ENCODE results near the gene SYT14.
A peak's percentile ranks its signal among the peaks of the same experiment; 100 is the strongest.

Gene SYT14

DNA sequence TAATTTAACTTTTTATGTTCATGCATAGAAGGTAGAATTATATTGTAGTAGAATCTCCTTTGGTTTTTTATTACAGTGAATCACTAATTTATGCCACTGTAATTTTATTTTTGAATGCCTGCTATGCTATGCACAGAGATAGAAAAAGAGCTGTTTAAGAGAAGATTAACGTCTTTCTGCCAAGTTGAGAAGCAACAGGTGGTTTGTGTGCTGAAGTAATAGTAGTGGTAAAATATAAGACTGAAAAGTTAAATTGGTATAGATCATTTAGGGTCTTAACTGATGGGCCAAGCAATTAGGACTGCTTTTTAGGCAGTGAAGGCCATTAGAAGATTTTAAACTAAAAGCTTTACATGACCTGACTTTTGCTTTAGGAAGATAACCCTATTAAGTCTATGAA is 115.1 kb downstream of the SYT14 start:
- TF ChIP-seq GATA3 (IDR thresholded peaks at IDR 0.05; ENCODE audit: low read depth, low read length) = no peak
- no peak for TF ChIP-seq GATA2 (IDR thresholded peaks at IDR 0.05; ENCODE audit: low read depth, low read length)

- TF ChIP-seq GATA3 (IDR thresholded peaks at IDR 0.05; ENCODE audit: low read depth, low read length) = no peak
- no peak for TF ChIP-seq GATA2 (IDR thresholded peaks at IDR 0.05; ENCODE audit: low read depth, low read length)
These were observed 119.6 kb downstream of the SYT14 start for GRCh38 chr1:210057593-210057992.

DNA sequence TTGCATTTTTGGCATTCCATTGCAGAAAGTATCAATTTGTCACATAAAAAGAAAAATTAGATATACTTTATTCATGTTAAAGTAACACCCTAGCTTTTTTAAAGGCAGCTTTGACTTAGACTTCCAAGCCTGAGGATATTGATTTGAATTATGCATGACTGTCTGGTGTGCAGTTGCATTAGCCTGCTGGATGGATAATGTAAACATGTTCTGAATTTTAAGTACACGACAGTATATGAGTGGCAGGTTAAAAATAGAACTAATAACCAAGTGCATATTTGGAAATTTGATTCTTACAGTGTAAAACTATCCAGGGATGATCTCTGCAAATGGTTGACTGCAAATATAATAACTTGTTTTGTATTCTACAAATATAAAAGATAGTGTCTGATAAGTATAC is 124.0 kb downstream of the SYT14 start:
- TF ChIP-seq GATA2 (IDR thresholded peaks at IDR 0.05; ENCODE audit: low read depth, low read length) (no peak), GATA3 (IDR thresholded peaks at IDR 0.05; ENCODE audit: low read depth, low read length) (no peak)

- TF ChIP-seq GATA3 (IDR thresholded peaks at IDR 0.05; ENCODE audit: low read depth, low read length) (no peak), GATA2 (IDR thresholded peaks at IDR 0.05; ENCODE audit: low read depth, low read length) (no peak)
These were observed 132.5 kb downstream of the SYT14 start for GRCh38 chr1:210070531-210070930.

- no peak for TF ChIP-seq GATA2 (IDR thresholded peaks at IDR 0.05; ENCODE audit: low read depth, low read length)
- TF ChIP-seq GATA3 (IDR thresholded peaks at IDR 0.05; ENCODE audit: low read depth, low read length) = no peak
These were observed 134.1 kb downstream of the SYT14 start for GRCh38 chr1:210072129-210072528.

DNA sequence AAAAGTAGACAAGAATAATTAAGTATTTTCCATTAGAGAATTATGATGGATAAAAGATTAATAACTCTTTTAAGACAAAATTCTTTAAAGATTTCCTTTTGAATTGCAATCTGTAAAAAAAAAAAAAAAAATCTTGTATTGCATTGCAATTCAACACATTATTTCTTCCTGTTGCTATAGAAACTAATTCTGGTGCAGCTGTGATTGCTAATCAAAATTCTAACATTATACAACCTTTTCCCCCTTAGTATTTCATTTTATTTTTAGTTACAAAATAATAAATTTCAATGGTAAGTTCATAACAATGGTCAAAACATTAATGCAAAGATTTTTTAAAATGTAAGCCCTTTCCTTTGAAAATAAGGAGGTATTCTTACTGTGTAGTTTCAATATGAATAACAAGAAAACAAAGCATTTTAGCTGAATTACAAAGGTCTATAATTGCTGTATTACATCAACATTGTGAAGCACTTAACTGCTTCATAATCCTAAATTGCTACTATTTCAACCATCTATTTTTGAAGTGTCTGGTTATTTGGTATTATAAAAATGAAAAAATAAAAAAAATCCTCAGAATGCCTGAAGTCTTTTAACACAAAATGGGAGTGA is 135.0 kb downstream of the SYT14 start:
- TF ChIP-seq GATA3 (IDR thresholded peaks at IDR 0.05; ENCODE audit: low read depth, low read length) (no peak), GATA2 (IDR thresholded peaks at IDR 0.05; ENCODE audit: low read depth, low read length) (no peak)

GRCh38 chr1:210074904-210075303 is 136.9 kb downstream of the SYT14 start:
- TF ChIP-seq GATA2 (IDR thresholded peaks at IDR 0.05; ENCODE audit: low read depth, low read length) = no peak
- no peak for TF ChIP-seq GATA3 (IDR thresholded peaks at IDR 0.05; ENCODE audit: low read depth, low read length)

- TF ChIP-seq GATA3 (IDR thresholded peaks at IDR 0.05; ENCODE audit: low read depth, low read length) = no peak
- TF ChIP-seq GATA2 (IDR thresholded peaks at IDR 0.05; ENCODE audit: low read depth, low read length) = no peak
These were observed 138.6 kb downstream of the SYT14 start for GRCh38 chr1:210076620-210077019.

- no peak for TF ChIP-seq GATA3 (IDR thresholded peaks at IDR 0.05; ENCODE audit: low read depth, low read length)
- no peak for TF ChIP-seq GATA2 (IDR thresholded peaks at IDR 0.05; ENCODE audit: low read depth, low read length)
These were observed 143.5 kb downstream of the SYT14 start for GRCh38 chr1:210081494-210081893.

- peak; percentile 50; the same call in 1 of the 2 replicates for TF ChIP-seq GATA3 (IDR thresholded peaks at IDR 0.05; ENCODE audit: low read depth, low read length)
- TF ChIP-seq GATA2 (IDR thresholded peaks at IDR 0.05; ENCODE audit: low read depth, low read length) = no peak
These were observed 147.3 kb downstream of the SYT14 start for GRCh38 chr1:210085359-210085758.

GRCh38 chr1:210087058-210087457 is 149.0 kb downstream of the SYT14 start:
- TF ChIP-seq GATA3 (IDR thresholded peaks at IDR 0.05; ENCODE audit: low read depth, low read length) = no peak
- TF ChIP-seq GATA2 (IDR thresholded peaks at IDR 0.05; ENCODE audit: low read depth, low read length) = no peak

DNA sequence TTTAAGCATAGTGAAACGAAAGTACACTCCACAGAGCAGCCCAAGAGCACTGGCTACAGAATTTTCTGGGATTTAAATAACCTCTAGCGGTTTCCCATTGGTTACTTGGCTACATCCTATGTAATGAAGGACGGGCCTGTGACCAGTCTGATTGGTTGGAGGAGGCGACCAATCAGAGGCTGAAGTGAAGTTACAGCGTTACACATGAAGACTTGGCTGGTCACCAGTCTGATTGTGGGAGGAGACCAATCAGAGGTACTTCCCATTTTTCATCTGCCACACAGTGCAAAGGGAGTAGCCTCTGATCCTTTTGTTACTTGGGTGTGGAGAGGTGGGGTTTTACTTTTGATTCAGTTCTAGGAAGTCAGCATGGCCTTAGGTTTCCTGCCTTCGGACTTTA is 151.8 kb downstream of the SYT14 start:
- TF ChIP-seq GATA3 (IDR thresholded peaks at IDR 0.05; ENCODE audit: low read depth, low read length) = no peak
- no peak for TF ChIP-seq GATA2 (IDR thresholded peaks at IDR 0.05; ENCODE audit: low read depth, low read length)

GRCh38 chr1:210092366-210092765 is 154.3 kb downstream of the SYT14 start:
- TF ChIP-seq GATA2 (IDR thresholded peaks at IDR 0.05; ENCODE audit: low read depth, low read length) (no peak), GATA3 (IDR thresholded peaks at IDR 0.05; ENCODE audit: low read depth, low read length) (no peak)

DNA sequence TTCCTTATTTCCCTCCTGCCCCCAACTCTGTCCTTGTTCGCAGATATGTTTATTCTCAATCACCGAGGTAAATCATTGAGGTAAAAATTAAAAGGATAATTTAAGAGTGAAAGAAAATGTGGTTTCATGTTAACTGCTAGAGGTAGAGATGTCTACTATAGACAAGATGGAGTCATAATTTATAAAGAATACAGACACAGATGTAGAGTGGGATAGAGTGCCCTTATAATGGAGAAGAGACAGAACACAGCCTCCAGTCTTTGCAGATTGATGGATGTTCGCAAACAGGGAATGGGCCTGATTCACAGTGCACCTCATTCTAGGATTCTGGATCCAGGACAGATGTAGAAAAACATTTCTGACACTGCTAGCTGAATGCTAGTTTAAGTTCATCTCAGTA is 155.4 kb downstream of the SYT14 start:
- TF ChIP-seq GATA2 (IDR thresholded peaks at IDR 0.05; ENCODE audit: low read depth, low read length) (peak; percentile 82), GATA3 (IDR thresholded peaks at IDR 0.05; ENCODE audit: low read depth, low read length) (peak; percentile 79)

GRCh38 chr1:210098356-210098755 is 160.3 kb downstream of the SYT14 start:
- no peak for TF ChIP-seq GATA2 (IDR thresholded peaks at IDR 0.05; ENCODE audit: low read depth, low read length)

DNA sequence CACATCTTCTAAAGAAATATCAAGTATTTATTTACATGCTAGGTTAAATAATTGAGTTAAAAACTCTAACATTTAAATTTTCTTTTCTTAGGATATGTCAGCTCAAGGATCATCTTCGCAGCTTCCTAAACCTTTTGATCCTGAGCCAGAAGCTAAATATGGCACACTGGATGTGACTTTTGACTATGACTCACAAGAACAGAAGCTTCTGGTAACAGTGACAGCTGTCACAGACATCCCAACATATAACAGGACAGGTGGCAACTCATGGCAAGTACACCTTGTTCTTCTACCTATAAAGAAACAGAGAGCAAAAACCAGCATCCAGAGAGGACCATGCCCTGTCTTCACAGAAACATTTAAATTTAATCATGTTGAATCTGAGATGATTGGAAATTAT is 161.9 kb downstream of the SYT14 start:
- TF ChIP-seq GATA2 (IDR thresholded peaks at IDR 0.05; ENCODE audit: low read depth, low read length) (no peak), GATA3 (IDR thresholded peaks at IDR 0.05; ENCODE audit: low read depth, low read length) (no peak)

Measured in SH-SY5Y (cell line).